Upper lobe of left lung (tissue), 6 donors: ENCODE results near the gene LARP4B. TPM values are rescaled to one million over a fixed set of nuclear protein-coding genes. Genes with fewer than 3 reads are reported as not detected.

Source experiments
- ATAC-seq, 2 donors: fragments of 200-7000 bp; cut with Tn5 transposase; one replicate each; pipeline ENCODE4 v1.9.1; 2022; ENCODE audit warnings: mild to moderate bottlenecking in 2 of 2, moderate library complexity in 2 of 2; ENCODE audit not compliant: low FRiP score in 2 of 2
- DNase-seq, 2 donors: peaks; one replicate each; pipeline ENCODE4 v3.0.0-alpha.2; 2019 to 2020
- H3K27ac ChIP-seq, 4 donors: fragments of 200-600 bp; sonication (generic); one replicate each; pipeline ENCODE4 v1.5.1; 2016 to 2019
- H3K27me3 ChIP-seq, 4 donors: fragments of 200-600 bp; sonication (generic); one replicate each; pipeline ENCODE4 v1.5.1; 2017 to 2019
- H3K36me3 ChIP-seq, 4 donors: fragments of 200-600 bp; sonication (generic); one replicate each; pipeline ENCODE4 v1.5.1; 2016 to 2019
- H3K4me1 ChIP-seq, 4 donors: fragments of 200-600 bp; sonication (generic); one replicate each; pipeline ENCODE4 v1.5.1; 2018 to 2019
- H3K4me3 ChIP-seq, 4 donors: fragments of 200-600 bp; sonication (generic); one replicate each; pipeline ENCODE4 v1.5.1; 2017 to 2019; ENCODE audit warnings: mild to moderate bottlenecking in 2 of 4, moderate library complexity in 1 of 4
- H3K9me3 ChIP-seq, 4 donors: fragments of 200-600 bp; sonication (generic); one replicate each; pipeline ENCODE4 v1.5.1; 2018 to 2019
- EP300 ChIP-seq, 4 donors: sonication (generic); formaldehyde crosslinking; IDR thresholded peaks; one replicate each; pipeline ENCODE4 v1.5.1; 2017; ENCODE audit warnings: antibody characterized with exemption in 4 of 4, control low read depth in 2 of 4
- POLR2A ChIP-seq, 4 donors: fragments of 450-650 bp; IDR thresholded peaks; one replicate each; pipeline ENCODE4 v1.5.1; 2016 to 2017; ENCODE audit warnings: antibody characterized with exemption in 4 of 4, mild to moderate bottlenecking in 2 of 4
- POLR2AphosphoS5 ChIP-seq, 2 donors: sonication (generic); formaldehyde crosslinking; IDR thresholded peaks; one replicate each; pipeline ENCODE4 v1.5.1; 2017; ENCODE audit warnings: antibody characterized with exemption in 2 of 2
- WGBS, 2 donors: methylation state at CpG; one replicate each; pipeline ENCODE4 v1.1.5; 2017 to 2018; 5-methylcytosine and 5-hydroxymethylcytosine counted together
- total RNA-seq, 6 donors: library from RNA; depleted of rRNA in 4 of 6; stranded (reverse); fragments of >200 nt in 4 of 6; gene quantifications; one replicate each; pipeline versions ENCODE4 v1.1.0 to v1.2.1, GENCODE V29; 2016 to 2021
- TF ChIP-seq, protein P1 (sequence below), 6 experiments: fragments of 450-650 bp in 4 of 6; fragments of 200-600 bp in 2 of 6; sonication (generic) in 2 of 6; IDR thresholded peaks; one replicate each; pipeline ENCODE4 v1.5.1; 2016 to 2019; ENCODE audit warnings: antibody characterized with exemption in 6 of 6
- donor health status: DM: no; HTN: no; CAD: no; lungs with moderate emphysema.
- donor health status: DM: no; HTN: yes; CAD: no; lungs with severe emphysema.

LARP4B gene
- total RNA-seq, 6 donors from 2014 or later: 106 to 154 (median 139) TPM

DNA sequence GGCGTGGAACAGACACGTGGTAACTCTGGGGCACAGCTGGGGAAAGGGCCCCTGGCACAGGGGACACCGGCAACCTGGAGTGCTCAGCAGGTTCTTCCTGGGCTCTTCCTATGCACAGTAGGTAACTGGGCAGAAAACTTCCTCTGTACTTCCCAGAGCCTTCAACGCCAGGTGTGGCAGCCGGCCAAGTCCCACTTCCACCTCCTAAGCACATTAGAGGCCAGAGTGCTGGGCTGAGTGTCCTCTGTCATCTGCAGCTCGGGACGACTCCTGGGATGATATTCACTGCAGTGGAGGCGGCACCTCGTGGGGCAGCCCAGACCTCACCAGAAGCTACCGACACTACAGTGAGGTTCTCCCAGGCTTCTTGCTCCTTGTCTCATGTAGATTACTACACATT lies 114.5 kb downstream of the LARP4B start:
- Histone ChIP-seq H3K4me1 (peaks cover 4 to 24% (median 13%) of the 10 kb centered on the region in 4 donors), H3K27me3 (no peaks in the 10 kb centered on the region), H3K4me3 (no peak overlapping the region), H3K27ac (peak overlapping the region in 3 of 4 donors; percentile 49 to 68 (median 54)), H3K36me3 (peaks cover 36 to 98% (median 84%) of the 10 kb centered on the region in 4 donors), H3K9me3 (no peaks in the 10 kb centered on the region)
- 70 to 90% methylated on average over 5 to 10 of the region's 10 CpGs for WGBS, 2 donors
- DNase-seq (peak in 1 of 2 donors; percentile 60), ATAC-seq (peak in 1 of 2 donors; percentile 60)
- no peak for TF ChIP-seq POLR2AphosphoS5 (IDR thresholded peaks at IDR 0.05)
- no peak for TF ChIP-seq POLR2A (IDR thresholded peaks at IDR 0.05)
- TF ChIP-seq, protein P1, sequence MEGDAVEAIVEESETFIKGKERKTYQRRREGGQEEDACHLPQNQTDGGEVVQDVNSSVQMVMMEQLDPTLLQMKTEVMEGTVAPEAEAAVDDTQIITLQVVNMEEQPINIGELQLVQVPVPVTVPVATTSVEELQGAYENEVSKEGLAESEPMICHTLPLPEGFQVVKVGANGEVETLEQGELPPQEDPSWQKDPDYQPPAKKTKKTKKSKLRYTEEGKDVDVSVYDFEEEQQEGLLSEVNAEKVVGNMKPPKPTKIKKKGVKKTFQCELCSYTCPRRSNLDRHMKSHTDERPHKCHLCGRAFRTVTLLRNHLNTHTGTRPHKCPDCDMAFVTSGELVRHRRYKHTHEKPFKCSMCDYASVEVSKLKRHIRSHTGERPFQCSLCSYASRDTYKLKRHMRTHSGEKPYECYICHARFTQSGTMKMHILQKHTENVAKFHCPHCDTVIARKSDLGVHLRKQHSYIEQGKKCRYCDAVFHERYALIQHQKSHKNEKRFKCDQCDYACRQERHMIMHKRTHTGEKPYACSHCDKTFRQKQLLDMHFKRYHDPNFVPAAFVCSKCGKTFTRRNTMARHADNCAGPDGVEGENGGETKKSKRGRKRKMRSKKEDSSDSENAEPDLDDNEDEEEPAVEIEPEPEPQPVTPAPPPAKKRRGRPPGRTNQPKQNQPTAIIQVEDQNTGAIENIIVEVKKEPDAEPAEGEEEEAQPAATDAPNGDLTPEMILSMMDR (IDR thresholded peaks at IDR 0.05): no peak
- no peak for TF ChIP-seq EP300 (IDR thresholded peaks at IDR 0.05)

DNA sequence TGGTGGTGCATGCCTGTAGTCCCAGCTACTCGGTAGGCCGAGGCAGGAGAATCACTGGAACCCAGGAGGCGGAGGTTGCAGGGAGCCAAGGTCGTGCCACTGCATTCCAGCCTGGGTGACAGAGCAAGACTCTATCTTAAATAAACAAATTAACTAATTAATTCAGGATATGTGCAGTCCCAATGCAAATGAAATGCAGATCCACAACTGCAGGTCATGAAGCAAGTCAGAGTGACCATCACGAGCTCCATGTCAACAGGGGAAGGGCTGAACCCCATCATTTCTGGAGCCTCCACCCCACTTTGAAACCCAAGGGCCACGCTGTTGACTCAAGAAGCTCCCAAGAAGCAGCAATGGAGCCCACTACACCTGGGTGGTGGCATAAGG lies 115.4 kb downstream of the LARP4B start:
- ATAC-seq (no peak), DNase-seq (no peak)
- no peak for TF ChIP-seq POLR2AphosphoS5 (IDR thresholded peaks at IDR 0.05)
- no peak for TF ChIP-seq EP300 (IDR thresholded peaks at IDR 0.05)
- TF ChIP-seq POLR2A (IDR thresholded peaks at IDR 0.05): no peak
- TF ChIP-seq, protein P1 (IDR thresholded peaks at IDR 0.05): no peak
- Histone ChIP-seq H3K9me3 (no peaks in the 10 kb centered on the region), H3K36me3 (peaks cover 44 to 99% (median 85%) of the 10 kb centered on the region in 4 donors), H3K27ac (no peak overlapping the region), H3K4me1 (peaks cover 4 to 24% (median 13%) of the 10 kb centered on the region in 4 donors), H3K4me3 (no peak overlapping the region), H3K27me3 (no peaks in the 10 kb centered on the region)
- 93 to 96% methylated on average over 6 of the region's 6 CpGs for WGBS, 2 donors

DNA sequence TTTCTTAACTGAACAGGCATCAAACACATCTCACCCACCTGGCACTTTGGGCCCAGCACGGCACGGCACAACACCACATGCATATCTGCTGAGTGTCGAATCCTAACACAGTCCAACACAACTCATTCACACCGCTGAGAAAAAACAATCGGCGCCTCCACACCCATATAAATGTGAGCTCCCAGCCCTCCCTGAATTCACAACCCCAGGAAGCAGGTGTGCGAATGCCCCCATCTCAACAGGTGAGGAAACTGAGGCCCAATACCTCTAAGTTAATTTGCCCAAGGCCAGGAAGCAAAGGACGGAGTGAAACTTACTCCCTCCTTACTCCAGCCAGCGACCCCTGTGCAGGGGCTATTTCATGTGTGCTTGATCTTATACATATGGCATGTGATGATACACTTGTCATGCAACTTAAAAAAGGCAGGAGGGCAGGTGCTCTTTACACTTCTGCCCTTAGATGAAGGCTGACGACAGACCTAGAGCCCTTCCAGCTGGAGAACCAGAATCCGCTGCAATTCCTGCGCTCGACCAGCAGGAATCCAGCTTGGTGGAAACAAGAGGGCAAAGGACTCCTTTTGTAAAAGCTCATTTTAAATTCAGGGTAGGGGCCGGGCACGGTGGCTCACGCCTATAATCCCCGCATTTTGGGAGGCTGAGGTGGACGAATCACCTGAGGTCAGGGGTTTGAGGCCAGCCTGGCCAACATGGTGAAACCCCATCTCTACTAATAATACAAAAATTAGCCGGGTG lies 116.0 kb downstream of the LARP4B start:
- WGBS, 2 donors: 98 to 99% methylated on average over 18 to 19 of the region's 19 CpGs
- Histone ChIP-seq H3K27ac (no peak overlapping the region), H3K4me3 (no peak overlapping the region), H3K4me1 (peaks cover 4 to 24% (median 13%) of the 10 kb centered on the region in 4 donors), H3K9me3 (no peaks in the 10 kb centered on the region), H3K27me3 (no peaks in the 10 kb centered on the region), H3K36me3 (peaks cover 41 to 100% (median 82%) of the 10 kb centered on the region in 4 donors)
- DNase-seq (no peak), ATAC-seq (no peak)
- TF ChIP-seq POLR2AphosphoS5 (IDR thresholded peaks at IDR 0.05): no peak
- no peak for TF ChIP-seq POLR2A (IDR thresholded peaks at IDR 0.05)
- no peak for TF ChIP-seq EP300 (IDR thresholded peaks at IDR 0.05)
- TF ChIP-seq, protein P1 (IDR thresholded peaks at IDR 0.05): no peak

DNA sequence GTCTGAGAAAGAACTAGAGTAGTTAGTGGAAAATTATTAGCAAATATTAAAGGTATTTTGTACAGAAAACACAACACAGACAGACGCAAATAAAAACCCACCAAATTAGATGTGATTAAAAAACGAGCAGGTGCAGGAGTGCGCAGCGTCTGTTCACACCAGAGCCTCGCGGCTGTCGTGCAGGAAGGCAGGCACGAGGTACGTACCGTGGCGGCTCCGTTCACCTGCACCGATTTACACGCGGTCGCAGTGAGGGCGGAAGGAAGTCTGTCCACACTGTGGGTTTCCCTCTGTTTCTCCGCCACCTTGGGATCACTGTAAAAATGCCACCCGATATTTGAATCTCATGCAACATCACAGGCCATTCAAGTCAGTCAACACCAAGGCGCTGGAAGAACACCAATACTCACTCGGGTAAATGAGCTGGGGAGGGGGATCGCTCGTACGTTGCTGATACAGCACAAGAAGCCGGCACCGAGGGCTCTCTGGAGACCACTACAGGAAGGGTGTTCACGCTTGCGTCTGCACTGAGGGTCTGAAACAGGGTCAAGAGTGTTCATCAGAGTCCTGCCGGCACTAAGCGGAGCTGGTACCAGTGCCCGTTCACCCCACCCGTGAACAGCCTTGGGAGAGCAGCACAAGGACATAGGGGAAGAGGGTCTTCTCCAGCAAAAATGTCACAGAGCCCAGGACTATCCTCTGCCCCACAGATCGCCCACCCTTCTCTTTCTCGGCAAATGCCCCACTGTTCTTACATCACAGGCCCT lies 116.8 kb downstream of the LARP4B start:
- TF ChIP-seq POLR2AphosphoS5 (IDR thresholded peaks at IDR 0.05) (no peak), EP300 (IDR thresholded peaks at IDR 0.05) (no peak), POLR2A (IDR thresholded peaks at IDR 0.05) (no peak)
- TF ChIP-seq, protein P1 (IDR thresholded peaks at IDR 0.05): no peak
- peaks cover 4 to 24% (median 13%) of the 10 kb centered on the region in 4 donors for H3K4me1 ChIP-seq
- no peak overlapping the region for H3K4me3 ChIP-seq
- DNase-seq: peak in 1 of 2 donors; percentile 51
- WGBS, 2 donors: 93 to 95% methylated on average over 31 to 34 of the region's 34 CpGs
- H3K27ac ChIP-seq: no peak overlapping the region
- no peaks in the 10 kb centered on the region for H3K9me3 ChIP-seq
- no peaks in the 10 kb centered on the region for H3K27me3 ChIP-seq
- no peak for ATAC-seq
- H3K36me3 ChIP-seq: peaks cover 38 to 100% (median 77%) of the 10 kb centered on the region in 4 donors
